Right lobe of liver (tissue), 4 donors: ENCODE results near the gene PPT1.

ENCODE experiments used
- POLR2A ChIP-seq: fragments of 450-650 bp; IDR thresholded peaks from one replicate; pipeline ENCODE4 v1.6.1; 2017; ENCODE audit warnings: antibody characterized with exemption, mild to moderate bottlenecking
- TF ChIP-seq, protein P1 (sequence below), 4 donors: fragments of 200-600 bp in 3 of 4; fragments of 450-650 bp in 1 of 4; IDR thresholded peaks; one replicate each; pipeline versions ENCODE4 v1.5.1 to v1.8.0; 2016 to 2022; ENCODE audit warnings: antibody characterized with exemption in 4 of 4, mild to moderate bottlenecking in 2 of 4
- donor health status: DM: no; HTN: no; CAD: no.
- donor health status: DM: no; HTN: no; CAD: no.
- donor health status: DM: no; HTN: yes; CAD: no.

DNA sequence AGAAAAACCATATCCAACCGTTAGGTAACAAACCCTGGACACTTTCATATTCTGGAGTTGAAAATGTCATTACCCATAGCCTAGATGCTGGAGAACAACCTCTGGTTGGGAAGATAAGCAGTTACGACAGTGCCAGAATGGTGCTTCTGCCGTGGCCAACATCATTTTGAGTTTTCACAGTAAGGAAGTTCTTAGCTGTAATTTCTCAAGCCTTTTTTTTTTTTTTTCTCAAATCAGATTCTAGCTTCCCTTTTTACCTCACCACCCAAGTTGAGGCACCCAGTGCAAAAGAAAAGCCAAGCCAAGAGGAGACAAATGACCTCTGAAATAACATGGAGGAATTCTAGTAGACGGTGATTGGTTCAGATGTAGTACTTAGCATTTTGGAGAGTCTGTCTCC is 21.8 kb downstream of the PPT1 start:
- no peak for TF ChIP-seq POLR2A
- TF ChIP-seq, protein P1, sequence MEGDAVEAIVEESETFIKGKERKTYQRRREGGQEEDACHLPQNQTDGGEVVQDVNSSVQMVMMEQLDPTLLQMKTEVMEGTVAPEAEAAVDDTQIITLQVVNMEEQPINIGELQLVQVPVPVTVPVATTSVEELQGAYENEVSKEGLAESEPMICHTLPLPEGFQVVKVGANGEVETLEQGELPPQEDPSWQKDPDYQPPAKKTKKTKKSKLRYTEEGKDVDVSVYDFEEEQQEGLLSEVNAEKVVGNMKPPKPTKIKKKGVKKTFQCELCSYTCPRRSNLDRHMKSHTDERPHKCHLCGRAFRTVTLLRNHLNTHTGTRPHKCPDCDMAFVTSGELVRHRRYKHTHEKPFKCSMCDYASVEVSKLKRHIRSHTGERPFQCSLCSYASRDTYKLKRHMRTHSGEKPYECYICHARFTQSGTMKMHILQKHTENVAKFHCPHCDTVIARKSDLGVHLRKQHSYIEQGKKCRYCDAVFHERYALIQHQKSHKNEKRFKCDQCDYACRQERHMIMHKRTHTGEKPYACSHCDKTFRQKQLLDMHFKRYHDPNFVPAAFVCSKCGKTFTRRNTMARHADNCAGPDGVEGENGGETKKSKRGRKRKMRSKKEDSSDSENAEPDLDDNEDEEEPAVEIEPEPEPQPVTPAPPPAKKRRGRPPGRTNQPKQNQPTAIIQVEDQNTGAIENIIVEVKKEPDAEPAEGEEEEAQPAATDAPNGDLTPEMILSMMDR (IDR thresholded peaks at IDR 0.05): no peak
